Uterus (tissue), 2 donors: ENCODE results near the gene LTV1.

ENCODE experiments used
- CTCF ChIP-seq, 4 experiments: fragments of 200-600 bp in 2 of 4; fragments of 450-650 bp in 2 of 4; sonication (generic) in 2 of 4; IDR thresholded peaks; one replicate each; pipeline ENCODE4 v1.5.1; 2016 to 2019; ENCODE audit warnings: antibody characterized with exemption in 4 of 4, mild to moderate bottlenecking in 2 of 4, moderate library complexity in 1 of 4
- POLR2A ChIP-seq, 2 donors: fragments of 450-650 bp; IDR thresholded peaks; one replicate each; pipeline ENCODE4 v1.6.1; 2016; ENCODE audit warnings: antibody characterized with exemption in 2 of 2, mild to moderate bottlenecking in 1 of 2, moderate library complexity in 1 of 2

GRCh38 chr6:143877584-143878271 lies 34.6 kb downstream of the LTV1 start:
- TF ChIP-seq POLR2A (IDR thresholded peaks at IDR 0.05) (no peak), CTCF (IDR thresholded peaks at IDR 0.05) (no peak)
